DMS 273 (cell line): ENCODE data around the gene ZSCAN10.
"Not testable (repeated sequence)": the region's sequence is repeated elsewhere in the genome, so short reads cannot be mapped to it uniquely, and the experiment has no call there.

ENCODE experiments used
- DNase-seq: peaks from one replicate; lab custom pipeline; 2025; ENCODE audit not compliant: unreplicated experiment; lab: John Stamatoyannopoulos, UW

The ZSCAN10 gene

DNA sequence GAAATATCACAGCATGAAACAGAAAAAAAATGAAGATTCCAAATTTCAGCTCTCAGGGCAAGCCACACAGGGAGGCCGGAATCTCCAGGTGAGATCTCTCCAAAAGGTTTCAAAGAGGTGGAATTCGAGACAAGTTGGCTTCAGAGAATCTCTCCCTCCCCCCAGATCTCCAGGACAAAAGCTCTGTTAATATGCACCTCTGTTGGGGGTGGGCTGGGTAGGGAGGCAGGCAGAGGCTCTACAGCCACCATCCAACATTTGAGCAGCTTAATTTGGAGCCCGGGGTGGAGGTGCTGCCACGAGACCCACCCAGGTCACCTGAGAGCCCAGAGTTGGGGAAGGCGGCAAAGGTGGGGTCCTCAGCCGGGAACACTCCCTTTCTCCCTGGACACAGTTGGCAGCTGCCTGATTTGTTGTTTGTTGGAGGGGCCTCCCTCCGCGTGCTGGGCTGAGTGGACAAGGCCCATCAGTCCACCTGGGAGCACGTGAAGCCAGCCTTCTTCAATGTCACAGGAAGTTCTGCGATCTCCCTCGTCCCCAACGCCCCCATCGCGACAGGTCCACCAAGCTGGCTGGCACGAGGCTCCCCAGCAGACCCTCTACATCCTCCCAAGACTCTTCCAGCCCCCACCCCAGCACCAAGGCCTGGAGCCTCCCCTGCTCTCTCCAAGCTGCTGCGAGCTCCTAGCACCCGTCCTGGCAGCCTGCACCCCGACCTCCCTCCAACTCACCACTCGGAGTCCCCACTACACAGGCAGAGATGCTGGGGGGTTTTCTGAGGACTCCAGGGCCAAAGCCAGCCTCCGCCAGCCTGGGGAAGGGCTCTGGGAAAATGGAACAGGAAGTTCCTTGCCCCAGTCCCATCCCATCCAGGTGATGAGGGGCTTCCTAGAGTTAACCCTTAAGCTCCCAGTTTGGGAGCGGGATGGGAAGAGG is at the start of gene ZSCAN10:
TSS of gene ZSCAN10 (minus strand) at position 836 of the 936 bp plus-strand sequence. CDS start 6,357 bp downstream, outside the sequence.
- no peak for DNase-seq

DNA sequence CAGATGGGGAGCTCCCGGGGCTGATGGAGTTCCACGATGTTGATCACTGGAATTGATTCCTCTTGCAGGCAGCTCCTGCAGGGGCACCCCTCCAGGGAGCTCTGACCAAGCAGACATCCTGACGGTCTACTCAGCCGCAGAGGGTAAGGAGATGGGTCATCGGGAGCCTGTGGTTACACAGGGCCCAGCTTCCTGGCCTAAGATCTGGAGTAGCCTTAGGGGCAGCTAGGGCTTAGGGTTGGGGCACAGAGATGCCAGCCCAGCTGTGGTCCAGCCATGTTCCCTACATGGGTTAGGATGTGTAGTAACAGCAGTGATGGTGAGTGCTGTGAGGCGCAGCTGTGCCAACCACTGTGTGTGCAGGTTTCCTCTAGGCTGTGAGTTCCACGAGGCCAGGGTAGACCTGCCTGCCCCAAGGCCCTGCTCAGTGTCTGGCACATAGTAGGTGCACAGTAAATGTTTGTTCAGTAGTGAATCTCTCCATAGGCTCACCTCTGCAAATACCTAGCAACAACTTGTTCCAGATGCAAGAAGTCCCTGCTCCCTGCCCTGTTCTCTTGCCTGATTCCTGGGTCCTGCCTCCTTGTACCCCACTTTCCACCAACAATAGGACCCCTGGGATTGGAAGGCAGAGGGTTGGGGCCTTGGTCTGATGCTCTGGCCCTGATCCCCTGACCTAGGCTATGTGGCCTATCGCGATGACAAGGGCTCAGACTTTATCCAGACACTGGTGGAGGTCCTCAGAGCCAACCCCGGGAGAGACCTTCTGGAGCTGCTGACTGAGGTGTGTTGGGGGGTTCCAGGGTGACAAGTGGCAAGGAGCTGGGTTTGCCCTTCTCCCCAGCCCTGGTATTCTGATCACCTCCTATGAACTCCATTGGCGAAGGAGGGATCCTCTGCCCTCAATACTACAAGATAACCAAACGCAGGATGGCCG is 49.4 kb upstream of the ZSCAN10 start:
- DNase-seq, result no peak

DNA sequence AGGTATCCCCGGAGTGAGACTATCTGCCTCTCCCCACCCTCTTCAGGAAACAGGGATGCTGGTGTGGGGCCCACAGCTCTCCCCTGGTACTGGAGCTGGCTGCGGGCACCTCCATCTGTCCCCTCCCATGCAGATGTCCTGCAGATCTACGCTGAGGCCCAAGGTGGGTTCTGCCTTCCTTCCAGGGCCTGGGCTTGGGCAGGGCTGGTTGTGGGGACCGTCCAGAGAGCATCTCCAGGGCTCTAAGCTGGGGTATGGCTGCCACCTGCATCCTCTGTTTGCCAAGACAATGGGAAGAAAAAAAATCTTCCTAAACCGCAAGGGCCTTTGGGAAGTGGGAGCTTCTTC is 48.6 kb upstream of the ZSCAN10 start:
- DNase-seq, result no peak

DNA sequence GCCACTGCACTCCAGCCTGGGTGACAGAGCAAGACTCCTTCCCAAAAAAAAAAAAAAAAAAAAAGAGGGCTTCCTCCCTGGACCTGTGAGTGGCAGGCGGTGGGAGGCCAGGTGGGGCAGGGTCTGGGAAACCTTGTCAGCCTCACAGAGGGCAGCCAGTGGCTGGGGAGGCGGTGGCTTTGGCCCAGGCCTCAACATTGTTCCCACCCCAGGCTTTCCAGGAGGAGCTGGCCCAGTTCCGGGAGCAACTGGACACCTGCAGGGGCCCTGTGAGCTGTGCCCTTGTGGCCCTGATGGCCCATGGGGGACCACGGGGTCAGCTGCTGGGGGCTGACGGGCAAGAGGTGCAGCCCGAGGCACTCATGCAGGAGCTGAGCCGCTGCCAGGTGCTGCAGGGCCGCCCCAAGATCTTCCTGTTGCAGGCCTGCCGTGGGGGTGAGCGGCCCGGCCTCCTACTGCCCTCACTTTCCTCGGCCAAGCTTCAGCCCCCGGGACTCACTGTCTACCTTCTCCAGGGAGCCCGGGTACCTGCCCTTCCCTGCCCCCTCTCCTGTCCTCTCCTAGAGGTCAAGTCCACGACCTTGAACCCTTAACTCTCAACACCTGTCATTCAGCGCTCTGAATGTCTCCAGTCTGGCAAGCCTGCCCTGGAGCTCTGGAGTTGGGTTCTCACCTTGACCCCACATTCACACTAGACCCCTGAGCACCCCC is 48.1 kb upstream of the ZSCAN10 start:
- DNase-seq, result no peak

DNA sequence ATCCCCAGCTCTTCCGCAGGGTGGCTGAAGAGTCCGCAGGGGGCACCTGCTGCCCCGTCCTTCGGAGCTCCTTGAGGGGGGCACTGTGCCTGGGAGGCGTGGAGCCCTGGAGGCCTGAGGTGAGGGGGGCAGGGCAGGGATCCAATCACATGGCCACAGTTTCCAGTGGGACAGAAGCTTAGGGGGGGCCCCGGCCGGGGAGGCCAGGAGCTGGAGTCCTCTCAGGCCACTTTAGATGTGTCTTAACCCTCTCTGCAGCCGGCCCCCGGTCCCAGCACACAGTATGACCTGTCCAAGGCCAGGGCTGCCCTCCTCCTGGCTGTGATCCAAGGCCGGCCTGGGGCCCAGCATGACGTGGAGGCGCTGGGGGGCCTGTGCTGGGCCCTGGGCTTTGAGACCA is 46.6 kb upstream of the ZSCAN10 start:
- no peak for DNase-seq

DNA sequence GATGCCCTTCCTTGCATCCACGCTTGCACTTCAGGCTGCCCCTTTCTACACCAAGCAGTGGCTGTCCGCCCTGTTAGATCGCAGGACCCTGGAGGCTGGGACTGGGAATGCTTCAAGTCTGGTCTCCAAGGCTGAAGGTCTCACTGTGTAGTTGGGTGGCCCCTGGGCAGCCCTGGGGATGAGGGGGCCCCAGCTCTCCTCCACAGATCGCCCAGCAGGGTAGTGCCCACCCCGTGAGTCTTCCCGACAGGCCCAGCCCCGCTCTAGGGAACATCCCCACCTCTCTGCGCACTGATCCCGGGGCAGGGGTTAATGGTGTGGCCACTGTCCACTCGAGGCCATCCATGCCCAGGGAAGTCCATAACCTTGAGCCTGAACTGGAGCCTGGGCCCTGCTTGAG is 46.1 kb upstream of the ZSCAN10 start:
- no peak for DNase-seq

DNA sequence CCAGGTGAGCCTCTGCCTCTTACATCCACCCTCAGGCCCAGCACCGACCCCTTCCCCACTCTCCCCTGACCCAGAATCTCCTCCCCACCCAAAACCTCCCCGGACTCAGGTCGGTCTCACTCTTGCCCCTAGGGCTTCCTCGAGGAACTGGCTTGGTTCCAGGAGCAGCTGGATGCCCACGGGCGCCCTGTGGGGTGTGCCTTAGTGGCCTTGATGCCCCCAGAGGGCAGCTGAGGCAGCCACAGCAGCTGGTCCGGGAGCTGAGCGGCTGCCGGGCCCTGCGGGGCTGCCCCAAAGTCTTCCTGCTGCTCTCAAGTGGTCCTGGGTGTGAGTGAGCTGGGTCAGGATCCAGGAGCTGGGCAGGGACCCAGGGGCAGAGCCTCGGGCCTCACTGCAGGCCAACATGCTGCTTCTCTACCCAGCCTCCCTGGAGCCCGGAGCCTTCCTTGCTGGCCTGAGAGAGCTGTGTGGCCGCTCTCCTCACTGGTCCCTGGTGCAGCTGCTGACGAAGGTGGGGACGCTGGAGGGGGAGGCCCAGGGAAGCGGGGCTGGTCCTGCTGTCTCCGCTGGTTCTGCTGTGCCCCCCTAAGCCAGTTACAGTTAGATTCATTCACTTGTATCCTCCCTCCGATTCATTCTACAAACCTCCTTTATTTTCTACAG is 45.4 kb upstream of the ZSCAN10 start:
- DNase-seq, result no peak

DNA sequence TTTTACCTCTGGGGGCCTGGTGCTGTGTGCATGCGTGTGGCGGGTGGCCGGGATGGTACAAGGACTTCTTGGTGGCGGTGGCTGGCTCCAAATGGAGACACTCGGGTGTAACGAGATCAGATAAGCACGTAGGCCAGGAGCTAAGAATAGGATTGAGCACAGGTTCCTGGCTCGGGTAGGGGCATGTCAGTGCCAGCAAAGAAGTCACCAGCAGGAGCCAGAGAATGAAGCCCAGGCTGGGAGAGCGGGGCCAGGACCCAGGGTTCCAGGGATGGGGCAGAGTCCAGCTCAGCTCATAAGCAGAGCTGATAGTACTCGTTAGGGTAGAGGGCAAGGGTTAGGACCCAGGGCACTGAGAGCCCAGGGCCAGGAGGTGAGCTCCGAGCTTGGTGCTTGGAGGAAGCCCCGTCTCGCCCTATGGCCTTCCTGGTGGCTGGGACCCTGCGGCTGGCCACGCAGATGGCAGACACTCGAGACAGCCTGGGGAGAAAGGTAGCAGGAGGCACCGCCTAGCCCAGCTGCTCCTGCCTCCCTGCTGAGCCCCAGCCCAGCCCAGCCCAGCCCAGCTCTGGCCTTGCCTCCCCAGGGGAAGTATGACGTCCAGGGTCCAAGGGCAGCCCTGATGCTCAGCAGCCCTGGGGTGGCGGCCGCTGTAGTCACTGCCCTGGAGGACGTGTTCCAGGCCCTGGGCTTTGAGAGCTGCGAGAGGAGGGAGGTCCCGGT is 44.7 kb upstream of the ZSCAN10 start:
- peak; percentile 63 for DNase-seq

DNA sequence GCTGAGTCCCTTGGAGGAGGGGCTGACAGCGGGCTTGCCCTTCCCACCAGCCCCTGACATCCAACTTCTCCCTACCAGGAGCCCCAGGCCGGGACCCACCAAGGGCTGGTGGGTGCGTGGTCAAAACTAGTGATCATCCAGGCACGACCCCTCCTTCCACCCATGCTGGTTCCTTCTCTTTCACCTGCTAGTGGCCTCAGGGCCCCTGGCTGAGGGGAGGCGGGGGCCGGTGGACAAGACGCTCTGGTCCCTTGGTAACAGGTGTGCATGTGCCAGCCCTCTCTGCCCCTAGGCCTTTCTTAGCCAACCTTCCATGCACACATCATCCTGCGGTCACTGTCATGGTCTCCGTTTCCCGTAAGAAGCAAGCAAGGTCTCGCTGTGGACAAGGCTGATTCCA is 44.1 kb upstream of the ZSCAN10 start:
- no peak for DNase-seq

DNA sequence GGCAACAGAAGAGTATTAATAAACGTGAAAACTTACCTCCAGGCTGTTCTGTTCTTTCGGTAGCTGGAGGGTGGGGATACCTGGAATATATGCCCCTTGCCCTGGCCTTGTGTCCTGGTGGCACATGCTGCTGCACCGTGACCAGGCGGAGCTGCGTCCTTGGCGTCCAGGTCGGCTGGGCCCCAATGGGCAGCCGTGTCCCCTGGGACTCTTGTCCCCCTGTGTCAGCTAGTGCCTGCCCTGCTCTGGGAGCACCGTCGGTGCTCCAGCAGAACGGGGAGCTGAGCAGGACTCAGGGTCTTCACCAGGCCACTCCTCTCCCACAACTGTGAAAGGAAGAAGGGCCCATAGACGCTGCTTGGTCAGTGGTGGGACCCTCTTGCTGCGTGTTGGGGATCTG is 43.7 kb upstream of the ZSCAN10 start:
- DNase-seq, result no peak

DNA sequence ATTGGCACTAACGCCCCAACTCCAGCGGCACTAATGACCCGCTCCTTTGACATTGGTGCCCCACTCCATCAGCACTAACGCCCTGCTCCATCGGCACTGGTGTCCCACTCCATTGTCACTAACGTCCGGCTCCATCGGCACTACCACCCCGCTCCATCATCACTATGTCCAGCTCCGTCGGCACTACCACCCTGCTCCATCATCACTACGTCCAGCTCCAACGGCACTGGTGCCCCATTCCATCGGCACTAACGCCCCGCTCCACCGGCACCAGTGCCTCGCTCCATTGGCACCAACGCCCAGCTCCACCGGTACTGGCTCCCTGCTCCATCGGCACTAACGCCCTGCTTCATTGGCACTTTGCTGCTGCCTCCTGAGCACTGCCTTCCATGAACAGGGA is 43.2 kb upstream of the ZSCAN10 start:
- DNase-seq, result no peak

DNA sequence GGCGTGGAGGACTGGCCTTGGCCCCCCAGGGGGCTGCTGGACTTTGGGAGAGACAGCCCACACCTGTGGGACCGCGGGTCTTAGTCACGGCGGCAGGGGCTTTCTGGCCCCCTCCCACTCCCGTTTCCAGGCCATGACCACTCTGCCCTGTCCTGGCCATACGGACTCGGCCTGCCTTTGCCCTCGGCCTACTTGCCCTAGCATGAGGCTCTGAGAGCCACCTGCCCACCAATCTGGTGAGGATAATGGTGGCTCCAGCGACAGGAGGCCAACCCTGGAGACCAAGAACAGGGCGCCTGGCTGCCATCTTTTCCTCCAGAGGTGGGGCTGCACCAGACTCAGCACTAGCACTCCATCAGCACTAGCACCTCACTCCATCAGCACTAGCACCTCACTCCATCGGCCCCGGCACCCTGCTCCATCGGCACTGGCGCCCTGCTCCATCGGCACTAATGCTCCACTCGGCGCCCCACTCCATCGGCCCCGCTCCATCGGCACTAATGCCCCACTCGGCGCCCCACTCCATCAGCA is 42.8 kb upstream of the ZSCAN10 start:
- DNase-seq, result no peak

DNA sequence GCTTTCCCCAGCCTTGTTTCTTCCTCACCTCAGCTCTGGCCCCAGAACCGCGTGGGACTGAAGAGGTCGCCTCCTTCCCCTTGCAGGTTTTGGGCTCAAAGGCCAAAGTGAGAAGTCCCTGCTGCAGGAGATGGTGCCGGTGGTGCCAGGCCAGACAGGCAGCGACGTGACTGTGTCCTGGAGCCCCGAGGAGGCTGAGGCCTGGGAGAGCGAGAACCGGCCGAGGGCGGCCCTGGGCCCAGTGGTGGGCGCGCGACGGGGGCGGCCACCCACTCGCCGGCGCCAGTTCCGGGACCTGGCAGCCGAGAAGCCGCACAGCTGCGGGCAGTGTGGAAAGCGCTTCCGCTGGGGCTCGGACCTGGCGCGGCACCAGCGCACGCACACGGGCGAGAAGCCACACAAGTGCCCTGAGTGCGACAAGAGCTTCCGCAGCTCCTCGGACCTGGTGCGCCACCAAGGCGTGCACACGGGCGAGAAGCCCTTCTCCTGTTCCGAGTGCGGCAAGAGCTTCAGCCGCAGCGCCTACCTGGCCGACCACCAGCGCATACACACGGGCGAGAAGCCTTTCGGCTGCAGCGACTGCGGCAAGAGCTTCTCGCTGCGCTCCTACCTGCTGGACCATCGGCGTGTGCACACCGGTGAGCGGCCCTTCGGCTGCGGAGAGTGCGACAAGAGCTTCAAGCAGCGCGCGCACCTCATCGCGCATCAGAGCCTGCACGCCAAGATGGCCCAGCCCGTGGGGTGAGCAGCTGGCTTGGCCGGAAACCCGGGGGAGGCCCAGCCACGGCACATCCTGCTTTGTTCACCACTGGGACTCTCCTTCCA is 41.7 kb upstream of the ZSCAN10 start:
- DNase-seq, result no peak

DNA sequence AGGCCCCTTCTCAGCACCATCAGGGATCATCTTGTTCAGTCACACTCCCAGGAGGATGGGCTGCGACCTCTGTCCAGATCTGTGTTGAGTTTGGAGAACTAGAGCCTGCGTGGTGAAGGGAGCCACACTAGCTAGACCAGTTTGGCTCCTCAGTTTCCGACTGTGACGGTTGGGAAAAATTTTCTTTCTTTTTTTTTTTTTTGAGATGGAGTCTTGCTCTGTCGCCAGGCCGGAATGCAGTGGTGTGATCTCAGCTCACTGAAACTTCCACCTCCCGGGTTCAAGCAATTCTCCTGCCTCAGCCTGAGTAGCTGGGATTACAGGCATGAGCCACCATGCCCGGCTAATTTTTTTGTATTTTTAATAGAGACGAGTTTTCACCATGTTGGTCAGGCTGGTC is 40.5 kb upstream of the ZSCAN10 start:
- not testable (repeated sequence) for DNase-seq

DNA sequence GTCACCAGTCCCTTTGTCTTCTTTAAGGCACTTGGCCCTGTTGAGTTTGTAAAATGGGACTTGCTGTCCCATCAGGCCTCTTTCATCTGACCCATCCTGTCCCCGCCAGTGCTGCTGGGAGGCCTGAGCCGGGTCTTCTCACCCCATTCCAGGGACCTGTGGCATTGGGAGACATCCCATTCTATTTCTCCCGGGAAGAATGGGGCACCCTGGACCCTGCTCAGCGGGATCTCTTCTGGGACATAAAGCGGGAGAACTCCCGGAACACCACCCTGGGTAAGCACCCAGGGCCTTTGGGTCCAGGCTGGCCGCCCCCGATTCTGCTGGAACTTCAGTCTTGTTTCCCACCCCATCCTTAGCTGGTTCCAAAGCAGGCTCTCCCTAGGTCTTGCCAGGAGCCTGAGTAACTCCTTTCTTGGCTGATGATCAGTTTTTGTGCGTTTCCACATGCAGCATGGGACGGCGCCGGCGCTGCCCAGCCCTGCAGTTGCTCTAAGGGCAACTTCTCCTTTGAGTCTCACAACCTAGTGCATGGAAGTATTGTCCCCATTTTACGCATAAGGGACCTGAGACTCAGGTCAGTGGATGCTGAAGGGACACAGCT is 39.8 kb upstream of the ZSCAN10 start:
- no peak for DNase-seq

DNA sequence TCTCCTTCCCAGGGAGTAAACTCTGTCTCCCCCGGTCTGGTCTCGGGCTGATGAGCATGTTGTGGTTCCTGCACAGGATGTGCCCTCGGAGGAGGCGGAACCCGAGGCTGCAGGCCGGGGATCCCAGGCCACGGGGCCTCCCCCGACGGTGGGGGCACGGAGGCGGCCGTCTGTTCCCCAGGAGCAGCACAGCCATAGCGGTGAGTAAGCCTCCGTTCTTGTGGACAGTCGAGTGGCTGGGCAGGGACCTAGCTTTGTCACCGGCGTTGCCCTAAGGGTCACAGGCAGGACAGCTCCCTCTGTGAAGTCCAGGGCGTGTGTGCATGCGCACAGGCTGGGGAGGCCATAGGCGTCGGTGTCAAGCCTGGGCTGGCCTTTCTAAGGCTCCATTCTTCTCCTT is 39.2 kb upstream of the ZSCAN10 start:
- no peak for DNase-seq

DNA sequence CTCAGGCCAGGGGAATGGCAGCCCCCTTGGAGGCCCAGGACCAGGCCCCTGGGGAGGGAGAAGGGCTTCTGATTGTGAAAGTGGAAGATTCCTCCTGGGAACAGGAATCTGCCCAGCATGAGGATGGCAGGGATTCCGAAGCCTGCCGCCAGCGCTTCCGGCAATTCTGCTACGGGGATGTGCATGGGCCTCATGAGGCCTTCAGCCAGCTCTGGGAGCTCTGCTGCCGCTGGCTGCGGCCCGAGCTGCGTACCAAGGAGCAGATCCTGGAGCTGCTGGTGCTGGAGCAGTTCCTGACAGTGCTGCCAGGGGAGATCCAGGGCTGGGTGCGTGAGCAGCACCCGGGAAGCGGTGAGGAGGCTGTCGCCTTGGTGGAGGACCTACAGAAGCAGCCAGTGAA is 38.2 kb upstream of the ZSCAN10 start:
- DNase-seq, result no peak

DNA sequence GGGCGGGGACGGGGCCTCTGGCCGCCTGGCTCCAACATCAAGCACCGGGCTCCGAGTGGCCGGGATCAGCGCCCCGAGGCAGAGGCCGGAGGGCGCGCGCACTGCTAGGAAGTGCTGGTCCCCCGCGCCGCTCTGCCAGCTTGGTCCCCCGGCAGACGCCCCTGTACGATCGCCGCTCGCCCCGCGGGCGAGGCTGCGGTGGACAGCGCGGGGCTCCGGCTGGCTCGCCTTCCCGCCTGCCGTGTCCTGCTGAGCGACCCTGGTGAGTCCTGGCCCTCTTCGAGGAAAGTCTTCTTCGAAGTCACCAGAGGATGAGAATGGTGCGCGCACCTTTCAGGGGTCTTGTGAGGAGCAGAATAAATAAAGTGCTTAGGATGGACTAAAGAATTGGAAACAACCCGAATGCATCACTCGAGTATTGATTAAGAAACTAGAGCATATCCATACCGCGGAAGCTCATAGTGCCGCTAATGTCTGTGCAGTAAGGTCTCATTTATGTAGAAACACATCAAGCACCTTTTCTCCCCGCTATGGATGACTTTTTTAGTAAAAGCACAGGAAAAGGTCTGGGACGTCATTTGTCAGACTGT is 36.1 kb upstream of the ZSCAN10 start:
- DNase-seq, result no peak
